HEK293 (cell line): ENCODE results near the gene CDH23.

Source experiments
- CTCF ChIP-seq: fragments of 450-650 bp; formaldehyde crosslinking; IDR thresholded peaks from 2 replicates; pipeline ENCODE4 v1.5.1; 2016; ENCODE audit warnings: missing biosample characterization, missing genetic modification characterization
- TRIM28 ChIP-seq: IDR thresholded peaks from 2 replicates; pipeline ENCODE4 v1.6.1; 2011; ENCODE audit warnings: low read length, control low read depth, borderline replicate concordance
- ZNF202 ChIP-seq: fragments of 450-650 bp; formaldehyde crosslinking; IDR thresholded peaks from 2 replicates; pipeline ENCODE4 v1.5.1; 2016; ENCODE audit warnings: missing biosample characterization, missing genetic modification characterization, borderline replicate concordance
- ZNF280C ChIP-seq: fragments of 450-650 bp; formaldehyde crosslinking; IDR thresholded peaks from 2 replicates; pipeline ENCODE4 v1.5.1; 2016; ENCODE audit warnings: missing biosample characterization, missing genetic modification characterization
- ZNF664 ChIP-seq: fragments of 450-650 bp; formaldehyde crosslinking; IDR thresholded peaks from 2 replicates; pipeline ENCODE4 v1.5.1; 2016; ENCODE audit warnings: missing biosample characterization, missing genetic modification characterization
- ZNF776 ChIP-seq: fragments of 450-650 bp; formaldehyde crosslinking; IDR thresholded peaks from 2 replicates; pipeline ENCODE4 v1.5.0; 2017; ENCODE audit warnings: missing biosample characterization, missing genetic modification characterization, borderline replicate concordance
- ZNF837 ChIP-seq: fragments of 450-650 bp; formaldehyde crosslinking; IDR thresholded peaks from 2 replicates; pipeline ENCODE4 v1.5.1; 2016; ENCODE audit warnings: missing biosample characterization, missing genetic modification characterization
- ZSCAN18 ChIP-seq: fragments of 450-650 bp; formaldehyde crosslinking; IDR thresholded peaks from 2 replicates; pipeline ENCODE4 v1.5.1; 2016; ENCODE audit warnings: missing biosample characterization, missing genetic modification characterization

- no peak for TF ChIP-seq ZNF837
- TF ChIP-seq CTCF (tag by site-specific recombination): no peak
- TF ChIP-seq TRIM28: no peak
- TF ChIP-seq ZNF280C: no peak
- no peak for TF ChIP-seq ZNF202 (tag by site-specific recombination)
- TF ChIP-seq ZSCAN18: no peak
- no peak for TF ChIP-seq ZNF664 (tag by site-specific recombination)
- no peak for TF ChIP-seq ZNF776 (tag by site-specific recombination)
These were observed 96.2 kb downstream of the CDH23 start for GRCh38 chr10:71492872-71493271.
